Femur (tissue), 1 donor: Measurements from ENCODE around the gene MAP3K4.
A peak's percentile ranks its signal among the peaks of the same experiment; 100 is the strongest.

ENCODE experiments used
- DNase-seq: peaks from one replicate; pipeline ENCODE4 v3.0.0-alpha.2; 2017

Gene MAP3K4

GRCh38 chr6:161152527-161152862, 160.9 kb downstream of the MAP3K4 start:
- no peak for DNase-seq

GRCh38 chr6:161152907-161153662, 161.5 kb downstream of the MAP3K4 start:
- DNase-seq = no peak

- DNase-seq = no peak
Measured at GRCh38 chr6:161153725-161154124, 162.2 kb downstream of the MAP3K4 start.

GRCh38 chr6:161154796-161155335, 163.3 kb downstream of the MAP3K4 start:
- DNase-seq = no peak

- DNase-seq = no peak
Measured at GRCh38 chr6:161161121-161161520, 169.6 kb downstream of the MAP3K4 start.

GRCh38 chr6:161161889-161162624, 170.5 kb downstream of the MAP3K4 start:
- peak; percentile 48 for DNase-seq

- no peak for DNase-seq
Measured at GRCh38 chr6:161162722-161163121, 171.2 kb downstream of the MAP3K4 start.

- DNase-seq = no peak
Measured at GRCh38 chr6:161163466-161164181, 172.1 kb downstream of the MAP3K4 start.

GRCh38 chr6:161164182-161164625, 172.6 kb downstream of the MAP3K4 start:
- no peak for DNase-seq

- DNase-seq = no peak
Measured at GRCh38 chr6:161166176-161166575, 174.6 kb downstream of the MAP3K4 start.

- DNase-seq = no peak
Measured at GRCh38 chr6:161166677-161167076, 175.1 kb downstream of the MAP3K4 start.
